Epithelial cell of esophagus (primary cell): ENCODE results near the gene SORCS1.

Source experiments
- DNase-seq: peaks from one replicate; pipeline ENCODE4 v3.0.0; 2010; ENCODE audit warnings: low read depth
- H3K4me3 ChIP-seq: 2 replicates; pipeline ENCODE4 v1.5.1; 2011; ENCODE audit warnings: mild to moderate bottlenecking, low read length, control low read depth
- CTCF ChIP-seq: IDR thresholded peaks from 2 replicates; pipeline ENCODE4 v1.5.1; 2011; ENCODE audit warnings: low read depth, mild to moderate bottlenecking, low read length, control low read depth, inconsistent platforms; ENCODE audit not compliant: insufficient read depth; ENCODE audit errors: missing control alignments

Gene SORCS1

GRCh38 chr10:106772957-106773356 lies 391.5 kb downstream of the SORCS1 start:
- H3K4me3 ChIP-seq = no peak overlapping the region
- no peak for TF ChIP-seq CTCF
- DNase-seq = no peak

- DNase-seq = no peak
- H3K4me3 ChIP-seq = no peak overlapping the region
- no peak for TF ChIP-seq CTCF
These were observed 393.4 kb downstream of the SORCS1 start for GRCh38 chr10:106771154-106771553.

GRCh38 chr10:106768204-106768603 lies 396.3 kb downstream of the SORCS1 start:
- no peak overlapping the region for H3K4me3 ChIP-seq
- TF ChIP-seq CTCF = no peak
- DNase-seq = no peak

- no peak overlapping the region for H3K4me3 ChIP-seq
- DNase-seq = no peak
- no peak for TF ChIP-seq CTCF
These were observed 398.6 kb downstream of the SORCS1 start for GRCh38 chr10:106765928-106766327.

- no peak for TF ChIP-seq CTCF
- H3K4me3 ChIP-seq = no peak overlapping the region
- DNase-seq = no peak
These were observed 399.2 kb downstream of the SORCS1 start for GRCh38 chr10:106765241-106765754.

- TF ChIP-seq CTCF = no peak
These were observed 400.1 kb downstream of the SORCS1 start for GRCh38 chr10:106764360-106764759.

GRCh38 chr10:106761906-106762305 lies 402.6 kb downstream of the SORCS1 start:
- no peak overlapping the region for H3K4me3 ChIP-seq
- no peak for DNase-seq
- no peak for TF ChIP-seq CTCF

More at GRCh38 chr10:106764360-106764759, 400.1 kb downstream of the SORCS1 start:
- H3K4me3 ChIP-seq = no peak overlapping the region
- no peak for DNase-seq
